Loucy (cell line): ENCODE measurements around the gene GIT1.

Experiments used
- H2AFZ ChIP-seq: fragments of 200-600 bp; sonication (generic); 2 replicates; pipeline ENCODE4 v1.6.0; 2016; ENCODE audit warnings: antibody characterized with exemption, mild to moderate bottlenecking, low read length, moderate library complexity
- H3F3A ChIP-seq: fragments of 200-600 bp; 2 replicates; pipeline ENCODE4 v1.6.0; 2016; ENCODE audit warnings: antibody characterized with exemption, low read depth, mild to moderate bottlenecking
- H3K27me3 ChIP-seq: fragments of 200-600 bp; sonication (generic); 2 replicates; pipeline ENCODE4 v1.6.1; 2014; ENCODE audit warnings: low read length, mild to moderate bottlenecking; ENCODE audit not compliant: insufficient read depth, poor library complexity, severe bottlenecking
- H3K36me3 ChIP-seq: fragments of 200-600 bp; sonication (generic); 2 replicates; pipeline ENCODE4 v1.6.1; 2016; ENCODE audit warnings: low read length; ENCODE audit not compliant: insufficient read depth
- H3K4me1 ChIP-seq: fragments of 200-600 bp; sonication (generic); 2 replicates; pipeline ENCODE4 v1.5.1; 2014; ENCODE audit warnings: low read length, mild to moderate bottlenecking; ENCODE audit not compliant: insufficient read depth, poor library complexity, severe bottlenecking
- H3K4me2 ChIP-seq: fragments of 200-600 bp; sonication (generic); 2 replicates; pipeline ENCODE4 v1.6.0; 2014; ENCODE audit warnings: antibody characterized with exemption, low read length, low read depth, mild to moderate bottlenecking; ENCODE audit not compliant: poor library complexity, severe bottlenecking
- H3K4me3 ChIP-seq: fragments of 200-600 bp; sonication (generic); 2 replicates; pipeline ENCODE4 v1.5.1; 2014; ENCODE audit warnings: low read length, mild to moderate bottlenecking, mixed read lengths; ENCODE audit not compliant: poor library complexity, severe bottlenecking
- H3K79me2 ChIP-seq: fragments of 200-600 bp; sonication (generic); 2 replicates; pipeline ENCODE4 v1.6.1; 2014; ENCODE audit warnings: low read length; ENCODE audit not compliant: insufficient read depth
- H3K9ac ChIP-seq: fragments of 200-600 bp; sonication (generic); 2 replicates; pipeline ENCODE4 v1.6.0; 2014; ENCODE audit warnings: mild to moderate bottlenecking, low read depth, low read length, moderate library complexity; ENCODE audit not compliant: poor library complexity, severe bottlenecking
- H3K9me2 ChIP-seq: fragments of 200-600 bp; sonication (generic); replicated peaks from 2 replicates; pipeline ENCODE4 v1.6.1; 2016; ENCODE audit warnings: low read depth, low read length, mixed read lengths
- H3K9me3 ChIP-seq: fragments of 200-600 bp; sonication (generic); 2 replicates; pipeline ENCODE4 v1.6.1; 2014; ENCODE audit warnings: mild to moderate bottlenecking, antibody characterized with exemption, low read length, low read depth; ENCODE audit not compliant: insufficient read depth
- H4K20me1 ChIP-seq: fragments of 200-600 bp; sonication (generic); 2 replicates; pipeline ENCODE4 v1.6.0; 2014; ENCODE audit warnings: antibody characterized with exemption, low read length, mild to moderate bottlenecking; ENCODE audit not compliant: insufficient read depth, poor library complexity, severe bottlenecking
- EZH2phosphoT487 ChIP-seq: fragments of 200-600 bp; IDR thresholded peaks from 2 replicates; pipeline ENCODE4 v1.6.1; 2018; ENCODE audit warnings: antibody characterized with exemption, mild to moderate bottlenecking, moderate library complexity, borderline replicate concordance
- TF ChIP-seq, protein P1 (sequence below): fragments of 200-600 bp; sonication (generic); conservative IDR thresholded peaks from 2 replicates; pipeline ENCODE4 v1.5.1; 2014; ENCODE audit warnings: mild to moderate bottlenecking, antibody characterized with exemption, low read length

GIT1 gene

DNA sequence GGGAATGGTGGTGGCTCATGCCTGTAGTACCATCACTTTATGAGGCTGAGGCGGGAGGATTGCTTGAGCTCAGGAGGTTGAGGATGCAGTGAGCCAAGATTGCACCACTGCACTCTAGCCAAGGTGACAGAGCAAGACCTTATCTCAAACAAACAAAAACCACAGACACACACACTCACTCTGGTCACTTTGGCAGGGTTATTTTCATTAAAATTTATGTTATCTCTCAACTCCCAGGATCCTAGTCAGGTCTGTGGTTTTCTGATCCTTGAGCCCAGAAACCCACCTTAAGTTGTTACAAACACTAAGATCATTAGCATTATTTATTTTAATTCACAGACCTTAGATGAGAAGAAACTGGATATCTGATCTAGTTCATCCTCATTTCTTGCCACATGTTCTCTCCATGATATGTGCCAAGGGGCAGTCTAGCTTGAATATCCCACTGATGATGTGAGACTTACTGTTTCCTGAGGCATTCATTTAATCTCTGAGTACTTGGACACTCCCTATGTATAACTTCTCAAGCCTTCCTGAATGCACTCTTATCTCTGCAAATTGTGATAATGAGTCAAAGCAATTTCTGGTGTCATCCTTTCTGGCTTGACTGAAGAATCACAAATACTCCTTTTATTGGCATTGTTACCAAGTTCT lies 32.2 kb downstream of the GIT1 start:
- Histone ChIP-seq H2AFZ (no peak overlapping the region), H4K20me1 (no peaks in the 10 kb centered on the region), H3K9me3 (no peaks in the 10 kb centered on the region), H3K4me1 (peaks cover 9% of the 10 kb centered on the region), H3K79me2 (no peaks in the 10 kb centered on the region), H3K9ac (no peak overlapping the region), H3K9me2 (no peaks in the 10 kb centered on the region), H3K36me3 (no peaks in the 10 kb centered on the region), H3K4me3 (no peak overlapping the region), H3F3A (no peaks in the 10 kb centered on the region), H3K4me2 (no peak overlapping the region), H3K27me3 (no peaks in the 10 kb centered on the region)
- TF ChIP-seq EZH2phosphoT487: no peak
- TF ChIP-seq, protein P1, sequence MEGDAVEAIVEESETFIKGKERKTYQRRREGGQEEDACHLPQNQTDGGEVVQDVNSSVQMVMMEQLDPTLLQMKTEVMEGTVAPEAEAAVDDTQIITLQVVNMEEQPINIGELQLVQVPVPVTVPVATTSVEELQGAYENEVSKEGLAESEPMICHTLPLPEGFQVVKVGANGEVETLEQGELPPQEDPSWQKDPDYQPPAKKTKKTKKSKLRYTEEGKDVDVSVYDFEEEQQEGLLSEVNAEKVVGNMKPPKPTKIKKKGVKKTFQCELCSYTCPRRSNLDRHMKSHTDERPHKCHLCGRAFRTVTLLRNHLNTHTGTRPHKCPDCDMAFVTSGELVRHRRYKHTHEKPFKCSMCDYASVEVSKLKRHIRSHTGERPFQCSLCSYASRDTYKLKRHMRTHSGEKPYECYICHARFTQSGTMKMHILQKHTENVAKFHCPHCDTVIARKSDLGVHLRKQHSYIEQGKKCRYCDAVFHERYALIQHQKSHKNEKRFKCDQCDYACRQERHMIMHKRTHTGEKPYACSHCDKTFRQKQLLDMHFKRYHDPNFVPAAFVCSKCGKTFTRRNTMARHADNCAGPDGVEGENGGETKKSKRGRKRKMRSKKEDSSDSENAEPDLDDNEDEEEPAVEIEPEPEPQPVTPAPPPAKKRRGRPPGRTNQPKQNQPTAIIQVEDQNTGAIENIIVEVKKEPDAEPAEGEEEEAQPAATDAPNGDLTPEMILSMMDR: no peak

DNA sequence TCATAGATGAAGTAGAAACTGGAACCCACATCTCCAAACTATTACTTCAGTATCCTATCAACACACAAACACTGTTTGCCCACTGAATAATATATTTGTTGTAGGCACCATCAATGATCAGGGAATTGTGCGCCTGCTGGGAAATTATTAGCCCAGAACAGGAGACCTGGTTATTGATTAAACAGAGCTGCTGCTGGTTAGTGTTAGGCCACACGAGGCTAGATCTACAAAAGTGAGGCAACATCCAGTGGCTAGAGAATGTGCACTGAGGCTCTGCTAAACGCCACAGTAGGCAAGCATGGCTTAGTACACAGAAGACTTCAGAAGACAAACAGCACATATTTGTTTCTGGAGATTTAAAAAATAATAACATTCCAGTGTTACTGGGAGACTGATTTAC lies 33.6 kb downstream of the GIT1 start:
- Histone ChIP-seq H2AFZ (no peak overlapping the region), H3K9me3 (no peaks in the 10 kb centered on the region), H3K36me3 (no peaks in the 10 kb centered on the region), H3K4me3 (no peak overlapping the region), H3K4me2 (no peak overlapping the region), H3K27me3 (no peaks in the 10 kb centered on the region), H3K79me2 (no peaks in the 10 kb centered on the region), H4K20me1 (no peaks in the 10 kb centered on the region), H3F3A (no peaks in the 10 kb centered on the region), H3K9ac (no peak overlapping the region), H3K4me1 (peaks cover 9% of the 10 kb centered on the region), H3K9me2 (no peaks in the 10 kb centered on the region)
- TF ChIP-seq, protein P1: no peak
- TF ChIP-seq EZH2phosphoT487: no peak

DNA sequence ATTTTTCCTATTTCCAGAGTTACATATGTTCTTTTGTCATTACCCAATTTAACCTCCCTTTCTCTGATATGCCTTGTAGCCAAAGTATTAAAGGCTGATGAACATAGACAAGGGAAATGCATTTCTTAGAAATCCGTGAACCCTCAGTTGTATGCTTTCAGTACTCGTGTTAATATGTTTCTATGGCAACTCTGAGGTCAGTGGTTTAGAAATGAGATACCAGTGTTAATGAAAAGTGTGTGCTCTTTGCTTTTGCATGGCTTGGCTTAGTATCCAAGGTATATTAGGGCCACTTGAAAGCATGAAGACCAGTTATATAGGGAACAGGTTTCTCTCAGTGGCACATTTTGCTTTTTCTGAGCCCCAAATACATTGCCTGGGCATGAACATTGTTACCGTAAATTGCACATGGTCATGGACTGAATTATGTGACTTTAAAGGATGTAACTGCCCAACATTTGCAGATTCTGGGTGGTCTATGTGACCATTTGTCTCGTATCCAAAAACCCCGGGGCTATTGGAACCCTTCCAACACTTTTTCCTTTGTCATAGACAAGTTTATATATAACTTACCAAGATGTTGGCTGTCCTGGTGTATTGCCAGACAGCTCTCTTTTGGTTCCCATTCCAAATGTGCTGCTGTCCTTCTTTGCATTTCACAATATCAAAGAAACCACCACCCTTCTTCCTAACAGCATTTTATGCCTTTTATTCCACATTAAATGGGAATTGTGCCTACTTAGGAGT lies 40.1 kb downstream of the GIT1 start:
- Histone ChIP-seq H3K4me2 (no peak overlapping the region), H3K4me1 (no peaks in the 10 kb centered on the region), H3K4me3 (no peak overlapping the region), H2AFZ (no peak overlapping the region), H3K27me3 (no peaks in the 10 kb centered on the region), H3K9me2 (no peaks in the 10 kb centered on the region), H3K9ac (no peak overlapping the region), H3K36me3 (peaks cover 5% of the 10 kb centered on the region; the same call in 1 of the 2 replicates), H4K20me1 (no peaks in the 10 kb centered on the region), H3K79me2 (no peaks in the 10 kb centered on the region), H3K9me3 (no peaks in the 10 kb centered on the region), H3F3A (0 out of 2 replicates have a peak, but pooled peaks cover 6% of the 10 kb centered on the region)
- TF ChIP-seq, protein P1: no peak
- TF ChIP-seq EZH2phosphoT487: no peak
